Measurements from ENCODE around the gene FAM170B. TPM values are rescaled to one million over a fixed set of nuclear protein-coding genes. Genes with fewer than 3 reads are reported as not detected.

Gene FAM170B
- total RNA-seq, 1 donor from 2014 or later, result not detected

DNA sequence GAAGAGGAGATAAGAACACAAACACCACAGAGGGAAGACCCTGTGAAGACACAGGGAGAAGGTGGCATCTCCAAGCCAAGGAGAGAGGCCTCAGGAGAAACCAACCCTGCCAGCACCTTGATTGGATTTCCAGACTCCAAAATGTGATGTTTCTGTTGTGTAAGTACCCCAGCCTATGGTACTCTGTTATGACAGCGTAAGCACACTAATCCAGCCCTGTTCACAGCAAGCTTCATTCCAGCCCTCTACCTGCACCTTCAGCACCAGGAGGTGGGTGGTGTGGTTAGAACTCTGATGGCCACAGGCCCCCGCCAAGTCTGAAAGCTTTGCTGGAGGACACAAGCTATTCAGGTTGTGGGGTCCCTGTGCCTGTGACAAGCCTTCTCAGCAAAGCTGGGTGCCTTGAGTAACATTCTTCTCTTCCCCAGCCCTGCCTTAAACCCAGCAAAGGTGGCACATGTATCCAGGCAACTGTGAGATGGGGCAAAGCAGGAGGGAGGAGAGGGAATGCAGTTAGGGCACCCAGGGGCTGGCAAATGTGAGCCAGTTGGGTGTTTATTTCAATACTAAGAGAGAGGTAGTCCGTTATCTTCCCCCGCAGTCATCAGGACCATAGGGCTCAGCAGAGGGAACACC, 23.0 kb downstream of the FAM170B start:
- no peak for FAIRE-seq
- no peaks in the 10 kb centered on the region for H3K36me3 ChIP-seq (ENCODE audit: control insufficient read depth, insufficient read depth, low read length)
- no peak overlapping the region for H3K4me3 ChIP-seq (ENCODE audit: low read depth, low read length)
- TF ChIP-seq, protein P1, sequence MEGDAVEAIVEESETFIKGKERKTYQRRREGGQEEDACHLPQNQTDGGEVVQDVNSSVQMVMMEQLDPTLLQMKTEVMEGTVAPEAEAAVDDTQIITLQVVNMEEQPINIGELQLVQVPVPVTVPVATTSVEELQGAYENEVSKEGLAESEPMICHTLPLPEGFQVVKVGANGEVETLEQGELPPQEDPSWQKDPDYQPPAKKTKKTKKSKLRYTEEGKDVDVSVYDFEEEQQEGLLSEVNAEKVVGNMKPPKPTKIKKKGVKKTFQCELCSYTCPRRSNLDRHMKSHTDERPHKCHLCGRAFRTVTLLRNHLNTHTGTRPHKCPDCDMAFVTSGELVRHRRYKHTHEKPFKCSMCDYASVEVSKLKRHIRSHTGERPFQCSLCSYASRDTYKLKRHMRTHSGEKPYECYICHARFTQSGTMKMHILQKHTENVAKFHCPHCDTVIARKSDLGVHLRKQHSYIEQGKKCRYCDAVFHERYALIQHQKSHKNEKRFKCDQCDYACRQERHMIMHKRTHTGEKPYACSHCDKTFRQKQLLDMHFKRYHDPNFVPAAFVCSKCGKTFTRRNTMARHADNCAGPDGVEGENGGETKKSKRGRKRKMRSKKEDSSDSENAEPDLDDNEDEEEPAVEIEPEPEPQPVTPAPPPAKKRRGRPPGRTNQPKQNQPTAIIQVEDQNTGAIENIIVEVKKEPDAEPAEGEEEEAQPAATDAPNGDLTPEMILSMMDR (IDR thresholded peaks at IDR 0.05; ENCODE audit: insufficient read depth, low read length, severe bottlenecking), result no peak
- DNase-seq (ENCODE audit: low read depth), result no peak
- H3K27me3 ChIP-seq (ENCODE audit: control insufficient read depth, insufficient read depth, low read length), result peaks cover 8% of the 10 kb centered on the region

DNA sequence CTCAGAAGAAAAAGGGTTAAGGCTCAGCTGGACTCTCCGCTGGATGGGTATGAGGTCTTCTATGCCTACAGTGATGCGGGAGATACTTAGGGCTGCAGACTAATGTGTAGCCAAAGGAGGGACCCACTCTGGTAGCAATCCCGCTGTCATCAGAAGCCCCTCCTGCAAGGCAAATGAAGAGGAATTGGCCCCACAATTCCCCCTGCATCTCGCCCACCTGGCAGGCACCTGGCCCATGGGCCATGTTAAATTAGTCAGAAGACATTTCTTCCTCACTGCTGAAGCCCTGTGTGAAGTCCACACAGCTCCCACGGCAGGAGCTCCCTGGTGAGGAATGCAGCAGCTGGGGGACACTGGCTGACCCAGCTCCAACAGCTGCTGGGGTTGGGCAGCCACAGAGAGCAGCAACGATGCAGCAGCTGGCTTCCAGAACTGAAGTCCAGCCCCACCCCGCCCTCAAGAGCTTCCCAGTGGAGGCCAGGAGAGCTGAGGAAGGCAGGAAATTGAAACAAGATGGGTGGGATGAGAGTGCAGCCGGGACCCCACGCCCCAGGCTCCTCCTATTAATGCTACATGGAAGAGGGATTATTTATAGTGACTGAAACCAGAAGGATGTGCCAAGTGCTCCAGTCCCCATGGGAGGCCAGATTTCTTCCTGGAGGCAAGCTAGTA, 24.0 kb downstream of the FAM170B start:
- TF ChIP-seq, protein P1 (IDR thresholded peaks at IDR 0.05; ENCODE audit: insufficient read depth, low read length, severe bottlenecking), result no peak
- H3K4me3 ChIP-seq (ENCODE audit: low read depth, low read length), result no peak overlapping the region
- no peak for FAIRE-seq
- DNase-seq (ENCODE audit: low read depth), result no peak
- peaks cover 3% of the 10 kb centered on the region for H3K27me3 ChIP-seq (ENCODE audit: control insufficient read depth, insufficient read depth, low read length)
- H3K36me3 ChIP-seq (ENCODE audit: control insufficient read depth, insufficient read depth, low read length), result no peaks in the 10 kb centered on the region

DNA sequence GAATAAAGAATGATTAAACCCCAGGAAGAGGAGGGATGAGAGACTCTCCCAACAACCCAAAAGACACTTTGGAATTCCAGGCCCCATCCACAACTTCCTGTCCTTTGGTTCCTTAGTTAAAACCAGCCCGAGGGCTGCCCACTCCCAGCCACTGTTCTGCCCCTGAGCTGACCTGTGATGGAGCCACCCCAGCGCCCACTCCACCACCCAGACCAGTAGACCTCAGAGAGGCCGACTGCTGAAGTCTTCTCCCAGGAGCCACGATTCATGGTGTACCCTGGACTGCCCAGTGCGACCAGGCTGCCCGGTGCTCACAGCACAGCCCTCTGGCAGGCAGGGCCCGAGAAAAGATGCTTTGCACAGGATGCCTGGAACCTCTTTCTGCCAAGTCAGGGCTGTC, 25.2 kb downstream of the FAM170B start:
- H3K36me3 ChIP-seq (ENCODE audit: control insufficient read depth, insufficient read depth, low read length), result no peaks in the 10 kb centered on the region
- no peak for FAIRE-seq
- TF ChIP-seq, protein P1 (IDR thresholded peaks at IDR 0.05; ENCODE audit: insufficient read depth, low read length, severe bottlenecking), result no peak
- DNase-seq (ENCODE audit: low read depth), result no peak
- no peaks in the 10 kb centered on the region for H3K27me3 ChIP-seq (ENCODE audit: control insufficient read depth, insufficient read depth, low read length)
- no peak overlapping the region for H3K4me3 ChIP-seq (ENCODE audit: low read depth, low read length)

DNA sequence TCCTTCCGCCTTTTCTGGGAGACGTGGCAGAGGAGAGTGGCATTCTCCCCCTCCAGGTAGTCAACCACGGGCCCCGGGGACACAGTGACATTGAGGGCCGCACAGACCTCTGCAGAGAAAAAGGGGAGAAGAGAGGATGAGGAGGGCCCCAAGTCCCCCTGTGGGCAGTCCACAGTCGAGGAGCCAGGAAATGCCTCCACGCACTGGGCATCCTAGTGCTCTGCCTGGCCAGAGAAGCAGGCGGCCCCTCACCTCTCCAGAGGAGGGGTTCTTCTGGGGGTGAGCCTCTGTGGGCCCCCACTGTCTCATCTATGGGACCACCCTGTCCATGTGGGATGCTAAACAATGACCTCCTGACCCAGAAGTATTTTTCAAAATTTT, 25.9 kb downstream of the FAM170B start:
- no peak for FAIRE-seq

DNA sequence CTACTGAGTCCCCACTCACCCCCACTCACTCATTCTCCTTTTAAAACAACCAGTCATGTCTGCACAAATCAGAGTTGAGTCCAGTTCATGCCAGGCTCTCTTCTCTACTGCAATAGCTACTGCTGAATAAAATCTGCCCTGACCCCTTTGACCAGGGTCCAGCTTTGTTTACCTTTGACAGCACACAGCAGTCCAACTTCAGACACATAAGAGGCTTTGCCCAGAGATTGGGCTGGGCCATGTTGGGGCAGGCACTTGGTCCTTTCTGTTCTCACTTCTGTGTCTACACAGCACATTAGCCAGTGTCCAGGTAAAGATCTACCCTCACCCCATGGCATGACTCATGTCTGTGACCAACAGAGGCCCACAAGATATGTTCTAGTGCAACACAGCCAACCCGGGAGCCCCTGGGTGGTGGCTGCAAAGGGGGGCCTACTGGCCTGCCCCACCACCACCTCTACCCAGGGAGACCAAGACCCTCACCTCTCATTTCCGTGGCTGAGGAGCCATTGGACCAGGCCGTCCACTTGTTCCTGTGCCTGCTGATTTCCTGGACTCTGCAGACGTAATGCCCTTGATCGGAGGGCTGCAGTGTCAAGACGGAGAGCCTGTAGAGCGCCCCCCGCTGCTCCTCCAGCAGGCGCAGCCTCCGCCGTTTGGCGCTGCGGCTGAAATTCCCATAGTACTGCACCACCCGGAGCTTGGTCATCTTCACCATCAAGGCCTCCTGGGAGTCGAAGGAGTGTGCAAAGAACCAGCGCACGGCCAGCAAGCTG, 26.5 kb downstream of the FAM170B start:
- Histone ChIP-seq H3K27me3 (ENCODE audit: control insufficient read depth, insufficient read depth, low read length) (no peaks in the 10 kb centered on the region), H3K36me3 (ENCODE audit: control insufficient read depth, insufficient read depth, low read length) (no peaks in the 10 kb centered on the region), H3K4me3 (ENCODE audit: low read depth, low read length) (no peak overlapping the region)
- no peak for FAIRE-seq
- TF ChIP-seq, protein P1 (IDR thresholded peaks at IDR 0.05; ENCODE audit: insufficient read depth, low read length, severe bottlenecking), result no peak
- no peak for DNase-seq (ENCODE audit: low read depth)

More for the DNA sequence above, 25.9 kb downstream of the FAM170B start:
- Histone ChIP-seq H3K27me3 (ENCODE audit: control insufficient read depth, insufficient read depth, low read length) (no peaks in the 10 kb centered on the region), H3K36me3 (ENCODE audit: control insufficient read depth, insufficient read depth, low read length) (no peaks in the 10 kb centered on the region), H3K4me3 (ENCODE audit: low read depth, low read length) (no peak overlapping the region)
- TF ChIP-seq, protein P1 (IDR thresholded peaks at IDR 0.05; ENCODE audit: insufficient read depth, low read length, severe bottlenecking), result no peak
- no peak for DNase-seq (ENCODE audit: low read depth)

Measured in bronchial epithelial cell (primary cell).